PC-9 (cell line): ENCODE data around the gene SLC25A1. TPM values are rescaled to one million over a fixed set of nuclear protein-coding genes. Genes with fewer than 3 reads are reported as not detected.

Source experiments
- BruUV-seq: library from RNA; stranded (reverse); fragments of 400-500 nt; replicated peaks from 2 replicates; lab custom pipeline; 2021; lab: Mats Ljungman, UMichigan
- CTCF ChIA-PET: fragments of 300-600 bp; sonication (Branson Sonifier 250); formaldehyde crosslinking; loops from one replicate; lab custom pipeline; 2022; ENCODE audit warnings: antibody characterized with exemption; lab: Charles Lee
- POLR2A ChIA-PET: fragments of 300-600 bp; sonication (Branson Sonifier 250); formaldehyde crosslinking; loops from one replicate; lab custom pipeline; 2022; ENCODE audit warnings: antibody characterized with exemption; ENCODE audit not compliant: unreplicated experiment; lab: Charles Lee
- DNase-seq, 2 experiments: peaks; one replicate each; pipeline versions ENCODE4 v3.0.0 to v3.0.0-alpha.2; 2015 to 2022; ENCODE audit warnings: mixed read lengths in 1 of 2
- H2AFZ ChIP-seq: fragments of 200-600 bp; sonication (generic); 2 replicates; pipeline ENCODE4 v1.8.1; 2017; ENCODE audit warnings: antibody characterized with exemption
- H3F3A ChIP-seq: fragments of 200-600 bp; sonication (generic); 2 replicates; pipeline ENCODE4 v1.8.1; 2017; ENCODE audit warnings: antibody characterized with exemption, mild to moderate bottlenecking, low read depth; ENCODE audit not compliant: insufficient read depth
- H3K27ac ChIP-seq: fragments of 200-600 bp; sonication (generic); 2 replicates; pipeline ENCODE4 v1.6.1; 2016; ENCODE audit warnings: mixed run types
- H3K27me3 ChIP-seq: fragments of 200-600 bp; sonication (generic); 2 replicates; pipeline ENCODE4 v1.6.1; 2016; ENCODE audit warnings: low read depth, mixed run types; ENCODE audit not compliant: insufficient read depth
- H3K36me3 ChIP-seq: fragments of 200-600 bp; sonication (generic); 2 replicates; pipeline ENCODE4 v1.6.1; 2016; ENCODE audit warnings: low read depth, mixed run types
- H3K4me1 ChIP-seq: fragments of 200-600 bp; sonication (generic); replicated peaks from 2 replicates; pipeline ENCODE4 v1.6.1; 2016; ENCODE audit warnings: mixed run types; ENCODE audit not compliant: insufficient read depth
- H3K4me2 ChIP-seq: fragments of 200-600 bp; sonication (generic); 2 replicates; pipeline ENCODE4 v1.6.1; 2017; ENCODE audit warnings: mixed run types
- H3K4me3 ChIP-seq: fragments of 200-600 bp; sonication (generic); 2 replicates; pipeline ENCODE4 v1.6.1; 2016; ENCODE audit warnings: mixed run types
- H3K79me2 ChIP-seq: fragments of 200-600 bp; sonication (generic); 2 replicates; pipeline ENCODE4 v1.6.1; 2017; ENCODE audit warnings: low read depth, mixed run types
- H3K9me2 ChIP-seq: fragments of 200-600 bp; sonication (generic); 2 replicates; pipeline ENCODE4 v1.8.1; 2017; ENCODE audit warnings: mild to moderate bottlenecking; ENCODE audit not compliant: insufficient read depth
- H3K9me3 ChIP-seq: fragments of 200-600 bp; sonication (generic); 2 replicates; pipeline ENCODE4 v1.8.1; 2016; ENCODE audit warnings: low read depth; ENCODE audit not compliant: insufficient read depth
- H4K20me1 ChIP-seq: fragments of 200-600 bp; sonication (generic); 2 replicates; pipeline ENCODE4 v1.8.1; 2017; ENCODE audit not compliant: insufficient read depth
- EZH2 ChIP-seq: fragments of 200-600 bp; sonication (generic); IDR thresholded peaks from 2 replicates; pipeline ENCODE4 v1.8.0; 2017; ENCODE audit warnings: antibody characterized with exemption, low read depth
- intact Hi-C: fragments of 100-400 bp; cut with micrococcal nuclease; formaldehyde crosslinking; loops from one replicate; pipeline ENCODE4 v1.10.0; 2022; ENCODE audit not compliant: unreplicated experiment
- total RNA-seq: library from RNA; stranded (reverse); gene quantifications from 2 replicates; pipeline ENCODE4 v1.2.3, GENCODE V29; 2021
- TF ChIP-seq, protein P1 (sequence below): fragments of 200-600 bp; sonication (generic); conservative IDR thresholded peaks from 2 replicates; pipeline ENCODE4 v1.6.1; 2017; ENCODE audit warnings: mixed run types, antibody characterized with exemption, mild to moderate bottlenecking, moderate library complexity

SLC25A1 gene
- total RNA-seq, 1 experiment from 2014 or later: 79.9 TPM

DNA sequence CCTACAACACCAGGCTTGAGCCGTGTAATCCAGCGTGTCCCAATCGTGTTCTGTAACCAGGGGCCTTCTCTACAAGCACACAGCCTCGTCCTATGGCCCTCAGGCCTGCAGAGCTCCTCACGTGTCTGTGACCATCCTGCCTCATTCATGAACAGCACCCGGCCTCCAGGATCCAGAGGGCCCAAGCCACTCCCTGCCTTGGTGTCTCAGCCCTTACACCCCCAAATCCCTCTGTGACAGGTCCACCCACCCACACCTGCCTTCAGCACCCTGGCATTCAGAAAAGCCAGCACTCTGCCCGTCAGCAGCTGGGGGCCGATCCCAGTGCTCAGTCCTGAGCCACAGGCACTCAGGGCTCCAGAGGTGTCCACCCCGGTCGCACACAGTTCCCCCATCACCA is 41.6 kb downstream of the SLC25A1 start:
- intact Hi-C loops: no loop called here
- CTCF ChIA-PET: no interaction called here
- Histone ChIP-seq H2AFZ (no peak overlapping the region), H3K4me3 (no peak overlapping the region), H3K4me2 (no peak overlapping the region), H3F3A (no peaks in the 10 kb centered on the region; the same call in 1 of the 2 replicates), H3K9me2 (no peaks in the 10 kb centered on the region), H3K4me1 (no peaks in the 10 kb centered on the region), H3K36me3 (peaks cover 3% of the 10 kb centered on the region), H3K79me2 (no peaks in the 10 kb centered on the region), H3K27ac (no peak overlapping the region), H3K9me3 (no peaks in the 10 kb centered on the region), H4K20me1 (no peaks in the 10 kb centered on the region), H3K27me3 (no peaks in the 10 kb centered on the region)
- DNase-seq: no peak
- POLR2A ChIA-PET: no interaction called here
- no peak for TF ChIP-seq EZH2
- BruUV-seq: no TSS peak

DNA sequence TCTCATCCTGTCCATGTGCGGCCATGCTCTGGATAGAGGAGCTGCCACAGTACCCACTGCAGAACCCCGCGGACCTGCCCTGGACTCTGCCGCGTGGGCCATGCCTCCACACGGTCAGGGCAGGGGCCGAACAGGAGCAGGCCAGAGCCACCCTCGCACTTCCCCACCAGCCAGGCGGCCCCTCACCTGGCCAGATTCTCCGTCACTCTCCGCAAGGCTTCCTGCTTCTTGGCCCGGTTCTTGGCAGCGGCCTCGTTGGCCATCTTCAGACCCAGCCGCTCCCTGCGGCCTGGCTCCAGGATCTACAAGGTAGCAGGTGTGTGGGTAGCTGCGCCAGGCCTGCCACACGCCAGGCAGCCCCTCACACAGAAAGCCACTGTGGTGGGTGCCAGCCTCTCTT is 43.7 kb downstream of the SLC25A1 start:
- DNase-seq: no peak
- H3K4me2 ChIP-seq: no peak overlapping the region
- intact Hi-C loops: no loop called here
- H2AFZ ChIP-seq: no peak overlapping the region
- no peaks in the 10 kb centered on the region for H3K9me3 ChIP-seq
- H3K27ac ChIP-seq: no peak overlapping the region
- POLR2A ChIA-PET: no interaction called here
- CTCF ChIA-PET: no interaction called here
- H3K27me3 ChIP-seq: no peaks in the 10 kb centered on the region
- H3F3A ChIP-seq: no peaks in the 10 kb centered on the region; the same call in 1 of the 2 replicates
- H3K9me2 ChIP-seq: no peaks in the 10 kb centered on the region
- no peaks in the 10 kb centered on the region for H3K79me2 ChIP-seq
- BruUV-seq: no TSS peak
- H3K4me3 ChIP-seq: no peak overlapping the region
- no peaks in the 10 kb centered on the region for H4K20me1 ChIP-seq
- H3K36me3 ChIP-seq: no peaks in the 10 kb centered on the region; the same call in 1 of the 2 replicates
- no peaks in the 10 kb centered on the region for H3K4me1 ChIP-seq
- no peak for TF ChIP-seq EZH2
- TF ChIP-seq, protein P1, sequence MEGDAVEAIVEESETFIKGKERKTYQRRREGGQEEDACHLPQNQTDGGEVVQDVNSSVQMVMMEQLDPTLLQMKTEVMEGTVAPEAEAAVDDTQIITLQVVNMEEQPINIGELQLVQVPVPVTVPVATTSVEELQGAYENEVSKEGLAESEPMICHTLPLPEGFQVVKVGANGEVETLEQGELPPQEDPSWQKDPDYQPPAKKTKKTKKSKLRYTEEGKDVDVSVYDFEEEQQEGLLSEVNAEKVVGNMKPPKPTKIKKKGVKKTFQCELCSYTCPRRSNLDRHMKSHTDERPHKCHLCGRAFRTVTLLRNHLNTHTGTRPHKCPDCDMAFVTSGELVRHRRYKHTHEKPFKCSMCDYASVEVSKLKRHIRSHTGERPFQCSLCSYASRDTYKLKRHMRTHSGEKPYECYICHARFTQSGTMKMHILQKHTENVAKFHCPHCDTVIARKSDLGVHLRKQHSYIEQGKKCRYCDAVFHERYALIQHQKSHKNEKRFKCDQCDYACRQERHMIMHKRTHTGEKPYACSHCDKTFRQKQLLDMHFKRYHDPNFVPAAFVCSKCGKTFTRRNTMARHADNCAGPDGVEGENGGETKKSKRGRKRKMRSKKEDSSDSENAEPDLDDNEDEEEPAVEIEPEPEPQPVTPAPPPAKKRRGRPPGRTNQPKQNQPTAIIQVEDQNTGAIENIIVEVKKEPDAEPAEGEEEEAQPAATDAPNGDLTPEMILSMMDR: no peak

DNA sequence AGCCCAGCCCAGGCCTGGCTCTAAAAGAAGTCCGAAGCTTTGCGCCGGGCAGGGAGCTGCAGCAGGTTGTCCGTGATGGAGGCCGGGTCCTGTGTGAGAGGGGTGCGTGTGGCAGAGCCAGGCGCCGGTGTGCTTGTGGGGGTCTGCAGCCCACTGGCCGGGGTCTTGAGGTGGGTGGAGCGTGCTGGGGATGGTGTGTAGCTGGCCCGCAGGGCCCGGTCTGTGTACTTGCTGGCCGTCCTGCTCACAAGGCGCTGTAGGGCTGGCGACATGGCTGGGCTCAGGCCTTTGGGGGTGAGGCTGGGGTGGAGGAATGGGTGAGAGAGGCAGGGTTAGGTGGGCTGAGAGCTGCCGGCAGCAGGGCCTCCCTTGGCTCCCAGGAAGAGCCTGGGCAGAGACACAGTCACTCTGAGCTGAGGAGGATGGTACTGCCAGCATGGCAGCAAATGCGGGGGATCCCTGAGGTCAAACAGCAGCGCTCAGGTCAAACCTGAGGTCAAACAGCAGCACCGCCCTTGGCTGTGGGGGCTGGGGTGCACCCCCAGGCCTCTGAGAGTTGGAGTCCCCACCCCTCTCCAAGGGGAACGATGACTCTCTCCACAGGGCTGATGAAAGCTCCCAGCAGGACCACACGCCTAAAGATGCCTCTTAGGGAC is 44.2 kb downstream of the SLC25A1 start:
- BruUV-seq: no TSS peak
- Histone ChIP-seq H3K4me1 (no peaks in the 10 kb centered on the region), H3F3A (no peaks in the 10 kb centered on the region; the same call in 1 of the 2 replicates), H2AFZ (no peak overlapping the region), H3K27me3 (no peaks in the 10 kb centered on the region), H3K79me2 (no peaks in the 10 kb centered on the region), H3K9me3 (no peaks in the 10 kb centered on the region), H4K20me1 (no peaks in the 10 kb centered on the region), H3K27ac (no peak overlapping the region), H3K36me3 (no peaks in the 10 kb centered on the region; the same call in 1 of the 2 replicates), H3K4me3 (no peak overlapping the region), H3K9me2 (no peaks in the 10 kb centered on the region), H3K4me2 (no peak overlapping the region)
- POLR2A ChIA-PET: no interaction called here
- intact Hi-C loops: no loop called here
- TF ChIP-seq EZH2: no peak
- TF ChIP-seq, protein P1: no peak
- CTCF ChIA-PET: no interaction called here
- no peak for DNase-seq

DNA sequence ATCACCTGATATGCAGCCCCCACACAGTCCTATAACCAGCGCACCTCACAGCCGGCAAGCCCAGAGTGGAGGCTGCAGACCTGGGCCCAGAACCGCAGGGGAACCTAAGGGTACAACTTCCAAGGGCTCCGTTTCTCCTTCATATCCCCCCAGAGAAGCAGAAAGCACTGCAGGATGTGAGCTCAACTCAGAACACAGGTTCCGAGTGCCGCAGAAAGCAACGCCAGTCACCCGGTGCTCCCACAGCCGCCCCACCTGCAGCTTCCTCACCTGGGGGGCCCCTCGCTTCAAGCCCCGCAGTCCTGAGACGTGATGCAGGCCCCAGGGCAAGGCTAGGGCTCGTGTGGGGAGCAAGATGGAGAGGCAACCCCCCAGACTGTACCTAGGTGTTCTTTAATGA is 45.0 kb downstream of the SLC25A1 start:
- no peak overlapping the region for H2AFZ ChIP-seq
- no peaks in the 10 kb centered on the region for H3K9me3 ChIP-seq
- intact Hi-C loops: no loop called here
- H3K4me1 ChIP-seq: no peaks in the 10 kb centered on the region
- H3K27ac ChIP-seq: no peak overlapping the region
- no peaks in the 10 kb centered on the region for H3K27me3 ChIP-seq
- BruUV-seq: no TSS peak
- H3K36me3 ChIP-seq: no peaks in the 10 kb centered on the region; the same call in 1 of the 2 replicates
- no peak for DNase-seq
- no peaks in the 10 kb centered on the region for H4K20me1 ChIP-seq
- H3K79me2 ChIP-seq: no peaks in the 10 kb centered on the region
- CTCF ChIA-PET: no interaction called here
- POLR2A ChIA-PET: no interaction called here
- no peak overlapping the region for H3K4me3 ChIP-seq
- no peak for TF ChIP-seq EZH2
- TF ChIP-seq, protein P1: no peak
- no peaks in the 10 kb centered on the region; the same call in 1 of the 2 replicates for H3F3A ChIP-seq
- H3K9me2 ChIP-seq: no peaks in the 10 kb centered on the region
- H3K4me2 ChIP-seq: no peak overlapping the region
